Mucosa of descending colon (tissue), 3 donors: ENCODE results near the gene GARS1. TPM values are rescaled to one million over a fixed set of nuclear protein-coding genes. Genes with fewer than 3 reads are reported as not detected.

Experiments used
- ATAC-seq: fragments of 200-7000 bp; cut with Tn5 transposase; one replicate; pipeline ENCODE4 v1.9.1; 2020; ENCODE audit warnings: mild to moderate bottlenecking, moderate library complexity
- DNase-seq, 3 donors: peaks; one replicate each; pipeline ENCODE4 v3.0.0-alpha.2; 2020
- H3K36me3 ChIP-seq: fragments of 200-600 bp; one replicate; pipeline ENCODE4 v1.8.0; 2021; ENCODE audit warnings: low read depth, mild to moderate bottlenecking
- H3K4me1 ChIP-seq: fragments of 200-600 bp; one replicate; pipeline ENCODE4 v1.8.0; 2021; ENCODE audit warnings: low read depth, mild to moderate bottlenecking
- H3K4me3 ChIP-seq: fragments of 200-600 bp; one replicate; pipeline ENCODE4 v1.8.0; 2021; ENCODE audit warnings: mild to moderate bottlenecking
- H3K9me3 ChIP-seq: fragments of 200-600 bp; one replicate; pipeline ENCODE4 v1.8.0; 2021; ENCODE audit warnings: mild to moderate bottlenecking
- CTCF ChIP-seq: fragments of 200-600 bp; IDR thresholded peaks from one replicate; pipeline ENCODE4 v1.8.0; 2022; ENCODE audit warnings: antibody characterized with exemption, mild to moderate bottlenecking
- intact Hi-C, 2 donors: fragments of 100-400 bp; cut with DNase I in 1 of 2; cut with micrococcal nuclease in 1 of 2; formaldehyde crosslinking; loops; one replicate each; pipeline versions ENCODE4 v1.11.0 to v1.11.1; 2022; cut with DNase I, micrococcal nuclease
- total RNA-seq, 3 donors: library from RNA; stranded (reverse); fragmentation: NEBNext Ultra II Directional in 2 of 3; extraction: Animal tissue kit (Norgen Biotek cat#: 25700) in 2 of 3; gene quantifications; one replicate each; pipeline versions ENCODE4 v1.2.1 to v1.2.4, GENCODE V29; 2021 to 2023
- donor health status: DM: no; HTN: no; CAD: no; lungs with moderate emphysema.
- donor health status: DM: no; HTN: no; CAD: no.
- donor health status: DM: no; HTN: yes; CAD: no.

GARS1 gene
- total RNA-seq, 3 donors from 2014 or later = 46.2 to 68.6 (median 55.0) TPM

- no peak for TF ChIP-seq CTCF
- DNase-seq (no peak), ATAC-seq (no peak)
- Histone ChIP-seq H3K36me3 (no peaks in the 10 kb centered on the region), H3K4me3 (no peak overlapping the region), H3K9me3 (no peaks in the 10 kb centered on the region), H3K4me1 (no peaks in the 10 kb centered on the region)
- intact Hi-C loops = no loop called here
These were observed 37.8 kb upstream of the GARS1 start for GRCh38 chr7:30556840-30557239.

DNA sequence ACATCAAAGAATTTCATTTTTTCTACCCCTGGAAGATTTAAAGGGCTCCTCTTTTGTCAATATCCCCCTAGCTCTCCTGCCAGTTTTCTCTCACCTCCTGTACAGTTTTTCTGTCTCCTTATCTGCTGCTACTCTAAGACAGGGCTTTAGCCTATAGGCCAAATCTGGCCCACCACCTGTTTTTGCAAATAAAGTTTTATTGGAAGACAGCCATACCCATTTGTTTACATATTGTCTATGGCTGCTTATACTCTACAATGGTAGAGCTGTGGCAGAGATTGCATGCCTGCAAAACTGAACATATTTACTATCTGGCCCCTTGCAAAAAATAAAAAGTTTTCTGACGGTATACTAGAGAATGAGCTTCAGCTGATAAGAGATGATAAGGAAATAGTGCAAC lies 37.4 kb upstream of the GARS1 start:
- no peak for TF ChIP-seq CTCF
- intact Hi-C loops = no loop called here

GRCh38 chr7:30559611-30560010 lies 35.1 kb upstream of the GARS1 start:
- intact Hi-C loops = no loop called here
- Histone ChIP-seq H3K4me1 (no peaks in the 10 kb centered on the region), H3K9me3 (no peaks in the 10 kb centered on the region), H3K36me3 (no peaks in the 10 kb centered on the region), H3K4me3 (no peak overlapping the region)
- ATAC-seq = no peak
- no peak for TF ChIP-seq CTCF
- DNase-seq = no peak

More for the DNA sequence above, 37.4 kb upstream of the GARS1 start:
- ATAC-seq (no peak), DNase-seq (no peak)
- Histone ChIP-seq H3K4me3 (no peak overlapping the region), H3K9me3 (no peaks in the 10 kb centered on the region), H3K36me3 (no peaks in the 10 kb centered on the region), H3K4me1 (no peaks in the 10 kb centered on the region)

GRCh38 chr7:30561389-30561788 lies 33.3 kb upstream of the GARS1 start:
- no peak for TF ChIP-seq CTCF
- no peak overlapping the region for H3K4me3 ChIP-seq
- no peaks in the 10 kb centered on the region for H3K4me1 ChIP-seq
- no peak for ATAC-seq
- intact Hi-C loops = no loop called here
- no peaks in the 10 kb centered on the region for H3K36me3 ChIP-seq
- H3K9me3 ChIP-seq = no peaks in the 10 kb centered on the region
- DNase-seq = no peak

DNA sequence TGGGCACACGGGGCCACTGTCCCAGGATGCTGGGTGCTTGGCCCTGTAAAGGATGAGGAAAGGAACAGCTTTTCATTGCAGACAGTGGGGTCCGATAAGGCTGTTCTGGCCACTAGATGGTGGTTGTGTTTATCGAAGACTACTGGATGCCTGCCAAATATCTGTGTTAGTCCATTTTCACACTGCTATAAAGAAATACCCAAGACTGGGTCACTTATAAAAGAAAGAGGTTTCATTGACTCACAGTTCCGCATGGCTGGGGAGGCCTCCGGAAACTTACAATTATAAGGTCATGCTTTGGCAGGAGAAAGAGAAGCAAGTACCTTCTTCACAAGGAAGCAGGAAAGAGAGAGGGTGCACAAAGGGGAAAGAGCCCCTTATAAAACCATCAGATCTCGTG lies 32.2 kb upstream of the GARS1 start:
- no peaks in the 10 kb centered on the region for H3K4me1 ChIP-seq
- H3K36me3 ChIP-seq = no peaks in the 10 kb centered on the region
- no peaks in the 10 kb centered on the region for H3K9me3 ChIP-seq
- no peak for TF ChIP-seq CTCF
- no peak overlapping the region for H3K4me3 ChIP-seq
- ATAC-seq (no peak), DNase-seq (no peak)
- intact Hi-C loops = no loop called here

GRCh38 chr7:30562909-30563308 lies 31.8 kb upstream of the GARS1 start:
- ATAC-seq = no peak
- H3K9me3 ChIP-seq = no peaks in the 10 kb centered on the region
- H3K4me3 ChIP-seq = no peak overlapping the region
- H3K36me3 ChIP-seq = no peaks in the 10 kb centered on the region
- intact Hi-C loops = no loop called here
- no peak for DNase-seq
- H3K4me1 ChIP-seq = no peaks in the 10 kb centered on the region
- TF ChIP-seq CTCF = no peak
